PC-9 (cell line): Measurements from ENCODE around the gene BTG4. TPM values are rescaled to one million over a fixed set of nuclear protein-coding genes. Genes with fewer than 3 reads are reported as not detected.

Experiments used
- BruUV-seq: library from RNA; stranded (reverse); fragments of 400-500 nt; replicated peaks from 2 replicates; lab custom pipeline; 2021; lab: Mats Ljungman, UMichigan
- CTCF ChIA-PET: fragments of 300-600 bp; sonication (Branson Sonifier 250); formaldehyde crosslinking; loops from one replicate; lab custom pipeline; 2022; ENCODE audit warnings: antibody characterized with exemption; lab: Charles Lee
- POLR2A ChIA-PET: fragments of 300-600 bp; sonication (Branson Sonifier 250); formaldehyde crosslinking; loops from one replicate; lab custom pipeline; 2022; ENCODE audit warnings: antibody characterized with exemption; ENCODE audit not compliant: unreplicated experiment; lab: Charles Lee
- DNase-seq, 2 experiments: peaks; one replicate each; pipeline versions ENCODE4 v3.0.0 to v3.0.0-alpha.2; 2015 to 2022; ENCODE audit warnings: mixed read lengths in 1 of 2
- H2AFZ ChIP-seq: fragments of 200-600 bp; sonication (generic); 2 replicates; pipeline ENCODE4 v1.8.1; 2017; ENCODE audit warnings: antibody characterized with exemption
- H3F3A ChIP-seq: fragments of 200-600 bp; sonication (generic); 2 replicates; pipeline ENCODE4 v1.8.1; 2017; ENCODE audit warnings: antibody characterized with exemption, mild to moderate bottlenecking, low read depth; ENCODE audit not compliant: insufficient read depth
- H3K27ac ChIP-seq: fragments of 200-600 bp; sonication (generic); 2 replicates; pipeline ENCODE4 v1.6.1; 2016; ENCODE audit warnings: mixed run types
- H3K27me3 ChIP-seq: fragments of 200-600 bp; sonication (generic); 2 replicates; pipeline ENCODE4 v1.6.1; 2016; ENCODE audit warnings: low read depth, mixed run types; ENCODE audit not compliant: insufficient read depth
- H3K36me3 ChIP-seq: fragments of 200-600 bp; sonication (generic); 2 replicates; pipeline ENCODE4 v1.6.1; 2016; ENCODE audit warnings: low read depth, mixed run types
- H3K4me1 ChIP-seq: fragments of 200-600 bp; sonication (generic); replicated peaks from 2 replicates; pipeline ENCODE4 v1.6.1; 2016; ENCODE audit warnings: mixed run types; ENCODE audit not compliant: insufficient read depth
- H3K4me2 ChIP-seq: fragments of 200-600 bp; sonication (generic); 2 replicates; pipeline ENCODE4 v1.6.1; 2017; ENCODE audit warnings: mixed run types
- H3K4me3 ChIP-seq: fragments of 200-600 bp; sonication (generic); 2 replicates; pipeline ENCODE4 v1.6.1; 2016; ENCODE audit warnings: mixed run types
- H3K79me2 ChIP-seq: fragments of 200-600 bp; sonication (generic); 2 replicates; pipeline ENCODE4 v1.6.1; 2017; ENCODE audit warnings: low read depth, mixed run types
- H3K9me2 ChIP-seq: fragments of 200-600 bp; sonication (generic); 2 replicates; pipeline ENCODE4 v1.8.1; 2017; ENCODE audit warnings: mild to moderate bottlenecking; ENCODE audit not compliant: insufficient read depth
- H3K9me3 ChIP-seq: fragments of 200-600 bp; sonication (generic); 2 replicates; pipeline ENCODE4 v1.8.1; 2016; ENCODE audit warnings: low read depth; ENCODE audit not compliant: insufficient read depth
- H4K20me1 ChIP-seq: fragments of 200-600 bp; sonication (generic); 2 replicates; pipeline ENCODE4 v1.8.1; 2017; ENCODE audit not compliant: insufficient read depth
- EZH2 ChIP-seq: fragments of 200-600 bp; sonication (generic); IDR thresholded peaks from 2 replicates; pipeline ENCODE4 v1.8.0; 2017; ENCODE audit warnings: antibody characterized with exemption, low read depth
- intact Hi-C: fragments of 100-400 bp; cut with micrococcal nuclease; formaldehyde crosslinking; loops from one replicate; pipeline ENCODE4 v1.10.0; 2022; ENCODE audit not compliant: unreplicated experiment
- total RNA-seq: library from RNA; stranded (reverse); gene quantifications from 2 replicates; pipeline ENCODE4 v1.2.3, GENCODE V29; 2021
- TF ChIP-seq, protein P1 (sequence below): fragments of 200-600 bp; sonication (generic); conservative IDR thresholded peaks from 2 replicates; pipeline ENCODE4 v1.6.1; 2017; ENCODE audit warnings: mixed run types, antibody characterized with exemption, mild to moderate bottlenecking, moderate library complexity

The BTG4 gene
- total RNA-seq, 1 experiment from 2014 or later = not detected

DNA sequence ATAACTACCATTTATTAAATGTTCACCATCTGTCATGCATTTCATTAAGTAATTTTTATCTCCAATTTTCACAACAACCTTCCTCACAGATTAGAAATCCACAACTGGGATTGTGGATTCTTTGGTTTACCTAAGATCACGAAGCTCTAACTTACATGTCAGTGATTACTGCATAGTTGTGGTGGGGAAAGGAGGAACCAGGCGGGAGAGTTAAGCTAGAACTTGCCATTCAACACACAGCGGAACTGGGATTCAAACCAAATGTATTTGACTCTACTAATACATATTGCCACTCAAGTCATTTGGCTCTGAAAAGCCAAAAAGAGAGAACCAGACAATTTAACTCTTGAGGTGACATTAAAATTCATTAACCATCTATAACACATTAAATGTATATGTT lies 17.9 kb upstream of the BTG4 start:
- intact Hi-C loops = no loop called here
- H3K4me2 ChIP-seq = no peak overlapping the region
- TF ChIP-seq, protein P1, sequence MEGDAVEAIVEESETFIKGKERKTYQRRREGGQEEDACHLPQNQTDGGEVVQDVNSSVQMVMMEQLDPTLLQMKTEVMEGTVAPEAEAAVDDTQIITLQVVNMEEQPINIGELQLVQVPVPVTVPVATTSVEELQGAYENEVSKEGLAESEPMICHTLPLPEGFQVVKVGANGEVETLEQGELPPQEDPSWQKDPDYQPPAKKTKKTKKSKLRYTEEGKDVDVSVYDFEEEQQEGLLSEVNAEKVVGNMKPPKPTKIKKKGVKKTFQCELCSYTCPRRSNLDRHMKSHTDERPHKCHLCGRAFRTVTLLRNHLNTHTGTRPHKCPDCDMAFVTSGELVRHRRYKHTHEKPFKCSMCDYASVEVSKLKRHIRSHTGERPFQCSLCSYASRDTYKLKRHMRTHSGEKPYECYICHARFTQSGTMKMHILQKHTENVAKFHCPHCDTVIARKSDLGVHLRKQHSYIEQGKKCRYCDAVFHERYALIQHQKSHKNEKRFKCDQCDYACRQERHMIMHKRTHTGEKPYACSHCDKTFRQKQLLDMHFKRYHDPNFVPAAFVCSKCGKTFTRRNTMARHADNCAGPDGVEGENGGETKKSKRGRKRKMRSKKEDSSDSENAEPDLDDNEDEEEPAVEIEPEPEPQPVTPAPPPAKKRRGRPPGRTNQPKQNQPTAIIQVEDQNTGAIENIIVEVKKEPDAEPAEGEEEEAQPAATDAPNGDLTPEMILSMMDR = no peak
- no peak for TF ChIP-seq EZH2
- H3K27ac ChIP-seq = no peak overlapping the region
- no peaks in the 10 kb centered on the region; the same call in 1 of the 2 replicates for H3F3A ChIP-seq
- H3K27me3 ChIP-seq = no peaks in the 10 kb centered on the region
- no TSS peak for BruUV-seq
- H3K36me3 ChIP-seq = no peaks in the 10 kb centered on the region
- no peaks in the 10 kb centered on the region for H3K9me2 ChIP-seq
- no peak for DNase-seq
- no peaks in the 10 kb centered on the region for H3K79me2 ChIP-seq
- no peaks in the 10 kb centered on the region for H3K9me3 ChIP-seq
- H4K20me1 ChIP-seq = no peaks in the 10 kb centered on the region
- ChIA-PET POLR2A (no interaction called here), CTCF (no interaction called here)
- H3K4me3 ChIP-seq = no peak overlapping the region
- peaks cover 30% of the 10 kb centered on the region for H3K4me1 ChIP-seq
- H2AFZ ChIP-seq = no peak overlapping the region

DNA sequence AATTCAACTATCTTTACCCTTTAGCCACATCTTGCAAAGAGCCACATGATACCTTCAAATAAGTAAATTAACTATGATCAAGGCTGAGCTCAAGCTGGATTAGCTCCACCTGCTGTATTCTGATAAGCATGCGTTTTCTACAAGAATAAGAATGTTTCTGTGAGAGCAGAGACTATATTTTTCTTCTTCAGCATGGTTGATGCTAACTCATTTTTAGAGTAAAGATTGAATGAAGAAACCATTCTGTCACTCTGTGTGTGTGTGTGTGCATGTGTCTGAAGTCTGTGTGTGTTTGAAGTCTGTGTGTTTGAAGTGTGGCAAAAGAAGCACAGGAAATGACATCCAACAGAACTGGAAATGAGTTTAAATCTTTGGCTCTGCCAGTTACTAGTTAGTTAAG lies 16.4 kb upstream of the BTG4 start:
- DNase-seq = no peak
- Histone ChIP-seq H3K4me2 (no peak overlapping the region), H3F3A (no peaks in the 10 kb centered on the region; the same call in 1 of the 2 replicates), H3K9me2 (no peaks in the 10 kb centered on the region), H3K9me3 (no peaks in the 10 kb centered on the region), H3K4me1 (peaks cover 30% of the 10 kb centered on the region), H3K4me3 (no peak overlapping the region), H3K27ac (no peak overlapping the region), H4K20me1 (no peaks in the 10 kb centered on the region), H3K79me2 (no peaks in the 10 kb centered on the region), H2AFZ (no peak overlapping the region), H3K27me3 (no peaks in the 10 kb centered on the region), H3K36me3 (no peaks in the 10 kb centered on the region)
- POLR2A ChIA-PET = no interaction called here
- no TSS peak for BruUV-seq
- intact Hi-C loops = no loop called here
- CTCF ChIA-PET = no interaction called here
- no peak for TF ChIP-seq EZH2
- TF ChIP-seq, protein P1 = peak; percentile 24; the same call in 1 of the 2 replicates

DNA sequence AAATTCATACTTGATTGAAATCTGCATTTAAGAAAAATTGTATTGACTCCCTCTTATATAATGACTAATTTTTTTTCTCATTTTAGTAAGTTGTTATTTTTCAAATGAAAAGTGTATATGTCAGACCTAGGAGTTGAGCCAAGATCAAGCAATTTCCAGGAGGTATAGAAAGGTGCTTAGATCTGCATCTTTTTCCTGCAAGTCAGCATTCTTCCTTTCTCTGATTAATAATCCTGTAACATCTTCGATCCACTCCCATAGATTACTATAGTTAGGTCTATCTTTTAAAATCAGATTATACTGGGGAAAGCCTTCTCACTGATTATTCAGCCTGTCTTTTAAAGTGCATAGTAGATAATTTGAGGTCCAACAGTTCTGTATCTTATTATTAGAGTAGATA lies 15.1 kb upstream of the BTG4 start:
- intact Hi-C loops = no loop called here
- no TSS peak for BruUV-seq
- H2AFZ ChIP-seq = no peak overlapping the region

More for the DNA sequence above, 15.1 kb upstream of the BTG4 start:
- H3K4me2 ChIP-seq = no peak overlapping the region
- peaks cover 28% of the 10 kb centered on the region for H3K4me1 ChIP-seq
- H3K4me3 ChIP-seq = no peak overlapping the region
- H3K36me3 ChIP-seq = no peaks in the 10 kb centered on the region
- H3K27ac ChIP-seq = no peak overlapping the region
- H3K79me2 ChIP-seq = no peaks in the 10 kb centered on the region
- no peaks in the 10 kb centered on the region; the same call in 1 of the 2 replicates for H3F3A ChIP-seq
- ChIA-PET CTCF (no interaction called here), POLR2A (no interaction called here)
- H3K27me3 ChIP-seq = no peaks in the 10 kb centered on the region
- H4K20me1 ChIP-seq = no peaks in the 10 kb centered on the region
- no peaks in the 10 kb centered on the region for H3K9me3 ChIP-seq
- TF ChIP-seq EZH2 = no peak
- TF ChIP-seq, protein P1 = no peak
- DNase-seq = no peak
- H3K9me2 ChIP-seq = no peaks in the 10 kb centered on the region
